Sigmoid colon (tissue), 4 donors: ENCODE data around the gene CEP83.

Experiments
- POLR2A ChIP-seq, 2 donors: fragments of 450-650 bp; IDR thresholded peaks; one replicate each; pipeline ENCODE4 v1.6.1; 2016; ENCODE audit warnings: antibody characterized with exemption in 2 of 2, mild to moderate bottlenecking in 2 of 2, moderate library complexity in 2 of 2
- POLR2AphosphoS5 ChIP-seq, 4 donors: sonication (generic); formaldehyde crosslinking; IDR thresholded peaks; one replicate each; pipeline ENCODE4 v1.6.1; 2017; ENCODE audit warnings: antibody characterized with exemption in 4 of 4
- TF ChIP-seq, protein P1 (sequence below), 4 experiments: fragments of 450-650 bp in 3 of 4; fragments of 200-600 bp in 1 of 4; IDR thresholded peaks; one replicate each; pipeline ENCODE4 v1.5.1; 2016 to 2019; ENCODE audit warnings: antibody characterized with exemption in 4 of 4, mild to moderate bottlenecking in 3 of 4, moderate library complexity in 2 of 4

DNA sequence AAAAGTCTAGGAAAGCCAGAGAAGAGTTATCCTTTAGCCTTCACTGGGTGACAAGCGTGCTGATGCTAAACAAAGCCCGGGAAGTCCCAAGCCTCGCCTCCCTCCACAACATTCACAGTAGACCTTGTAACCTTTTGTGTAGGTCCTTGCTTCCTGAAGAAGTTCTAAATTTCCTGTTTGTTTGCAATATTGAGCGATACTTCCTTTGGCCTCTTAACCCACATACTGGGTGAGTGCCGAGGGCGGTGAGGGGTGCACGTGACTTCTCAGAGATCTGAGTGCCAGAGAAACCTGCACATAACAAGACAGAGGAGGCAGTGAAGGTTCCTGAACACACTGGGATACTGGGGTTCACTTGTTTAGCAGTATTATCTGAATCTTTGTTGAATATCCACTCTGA, 177.0 kb downstream of the CEP83 start:
- TF ChIP-seq POLR2AphosphoS5 (IDR thresholded peaks at IDR 0.05) (no peak), POLR2A (IDR thresholded peaks at IDR 0.05) (no peak)
- TF ChIP-seq, protein P1, sequence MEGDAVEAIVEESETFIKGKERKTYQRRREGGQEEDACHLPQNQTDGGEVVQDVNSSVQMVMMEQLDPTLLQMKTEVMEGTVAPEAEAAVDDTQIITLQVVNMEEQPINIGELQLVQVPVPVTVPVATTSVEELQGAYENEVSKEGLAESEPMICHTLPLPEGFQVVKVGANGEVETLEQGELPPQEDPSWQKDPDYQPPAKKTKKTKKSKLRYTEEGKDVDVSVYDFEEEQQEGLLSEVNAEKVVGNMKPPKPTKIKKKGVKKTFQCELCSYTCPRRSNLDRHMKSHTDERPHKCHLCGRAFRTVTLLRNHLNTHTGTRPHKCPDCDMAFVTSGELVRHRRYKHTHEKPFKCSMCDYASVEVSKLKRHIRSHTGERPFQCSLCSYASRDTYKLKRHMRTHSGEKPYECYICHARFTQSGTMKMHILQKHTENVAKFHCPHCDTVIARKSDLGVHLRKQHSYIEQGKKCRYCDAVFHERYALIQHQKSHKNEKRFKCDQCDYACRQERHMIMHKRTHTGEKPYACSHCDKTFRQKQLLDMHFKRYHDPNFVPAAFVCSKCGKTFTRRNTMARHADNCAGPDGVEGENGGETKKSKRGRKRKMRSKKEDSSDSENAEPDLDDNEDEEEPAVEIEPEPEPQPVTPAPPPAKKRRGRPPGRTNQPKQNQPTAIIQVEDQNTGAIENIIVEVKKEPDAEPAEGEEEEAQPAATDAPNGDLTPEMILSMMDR (IDR thresholded peaks at IDR 0.05), result no peak
